HG03025 (cell line): ENCODE measurements around the gene MKKS.

Experiments used
- ATAC-seq: cut with Tn5 transposase; IDR thresholded peaks from one replicate; pipeline ENCODE4 v1.9.1; 2021; ENCODE audit warnings: mild to moderate bottlenecking, moderate library complexity; ENCODE audit not compliant: unreplicated experiment, low FRiP score

Gene MKKS

GRCh38 chr20:10453241-10453640, 19.2 kb upstream of the MKKS start:
- peak; percentile 88 for ATAC-seq

GRCh38 chr20:10449270-10449669, 15.2 kb upstream of the MKKS start:
- ATAC-seq = no peak

DNA sequence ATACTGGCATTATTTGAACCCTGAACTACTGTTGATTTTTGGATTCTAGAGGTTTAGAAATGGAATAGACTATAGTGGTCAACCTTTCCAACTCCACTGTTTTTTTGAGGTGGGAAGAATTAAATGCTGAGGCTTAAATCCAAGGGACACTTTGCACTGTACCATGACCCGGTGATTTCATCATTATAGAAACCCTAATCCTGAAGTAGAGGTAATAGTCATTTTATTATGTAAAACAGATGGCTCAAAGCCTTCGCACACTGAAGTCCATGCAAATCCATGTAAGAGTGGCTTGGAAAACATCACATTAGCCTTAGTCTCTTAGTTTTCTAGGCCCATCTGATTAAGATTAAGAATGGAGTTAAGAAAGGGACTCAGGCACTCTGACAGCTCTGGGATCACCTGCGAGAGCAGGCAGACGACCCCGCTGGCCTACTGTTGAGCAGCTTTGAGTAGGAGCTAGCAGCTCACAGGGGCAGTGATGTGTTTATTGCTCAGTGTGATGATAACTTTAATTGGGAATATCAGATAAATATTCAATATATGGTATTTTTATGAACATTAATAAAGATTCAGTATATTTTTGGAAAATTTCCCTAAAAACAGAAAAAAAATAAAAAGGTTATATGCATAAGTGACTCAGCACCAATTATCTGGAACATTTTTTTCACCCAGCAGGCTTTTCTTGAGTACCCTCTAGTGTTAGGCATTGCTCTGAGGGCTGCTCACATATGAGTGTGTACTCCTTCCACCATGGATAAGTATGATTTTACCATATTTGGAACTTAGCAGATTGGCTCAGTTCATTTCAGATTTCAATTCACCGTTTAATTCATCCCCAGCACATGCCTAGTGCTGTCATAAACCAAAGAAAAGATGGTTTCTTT, 14.5 kb upstream of the MKKS start:
- ATAC-seq = no peak

- ATAC-seq = peak; percentile 94
These were observed 13.0 kb upstream of the MKKS start for GRCh38 chr20:10447028-10447427.

- no peak for ATAC-seq
These were observed 11.7 kb upstream of the MKKS start for GRCh38 chr20:10445758-10446157.

DNA sequence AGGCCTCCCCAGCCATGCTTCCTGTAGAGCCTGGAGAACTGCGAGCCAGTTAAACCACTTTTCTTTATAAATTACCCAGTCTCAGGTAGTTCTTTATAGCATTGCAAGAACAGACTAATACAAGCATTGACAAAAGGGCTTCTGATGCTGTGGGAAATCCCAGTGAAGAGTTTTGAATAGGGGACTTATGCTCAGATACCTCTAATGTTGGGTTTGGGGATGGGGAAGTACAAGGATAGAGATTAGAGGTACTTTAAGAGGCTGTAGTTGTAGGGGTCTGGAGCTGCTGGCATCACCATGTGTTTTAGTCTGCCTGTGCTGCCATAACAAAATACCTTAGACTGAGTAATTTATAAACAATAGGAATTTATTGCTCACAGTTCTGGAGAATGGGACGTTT, 9.9 kb upstream of the MKKS start:
- no peak for ATAC-seq

DNA sequence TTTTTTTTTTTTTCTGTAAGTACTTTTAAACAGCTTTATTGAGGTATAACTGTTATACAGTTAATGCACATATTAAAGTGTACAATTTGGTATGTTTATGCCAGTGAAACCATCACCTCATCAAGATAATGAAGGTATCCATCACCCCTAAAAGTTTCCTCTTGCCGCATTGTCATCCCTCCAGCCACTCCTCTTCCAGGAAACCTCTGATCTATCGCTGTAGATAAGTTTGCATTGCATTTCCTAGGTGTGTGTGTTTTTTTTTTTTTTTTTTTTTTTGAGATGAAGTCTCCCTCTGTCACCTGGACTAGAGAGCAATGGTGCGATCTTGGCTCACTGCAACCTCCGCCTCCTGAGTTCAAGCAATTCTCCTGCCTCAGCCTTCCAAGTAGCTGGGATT, 4.2 kb upstream of the MKKS start:
- ATAC-seq = no peak

DNA sequence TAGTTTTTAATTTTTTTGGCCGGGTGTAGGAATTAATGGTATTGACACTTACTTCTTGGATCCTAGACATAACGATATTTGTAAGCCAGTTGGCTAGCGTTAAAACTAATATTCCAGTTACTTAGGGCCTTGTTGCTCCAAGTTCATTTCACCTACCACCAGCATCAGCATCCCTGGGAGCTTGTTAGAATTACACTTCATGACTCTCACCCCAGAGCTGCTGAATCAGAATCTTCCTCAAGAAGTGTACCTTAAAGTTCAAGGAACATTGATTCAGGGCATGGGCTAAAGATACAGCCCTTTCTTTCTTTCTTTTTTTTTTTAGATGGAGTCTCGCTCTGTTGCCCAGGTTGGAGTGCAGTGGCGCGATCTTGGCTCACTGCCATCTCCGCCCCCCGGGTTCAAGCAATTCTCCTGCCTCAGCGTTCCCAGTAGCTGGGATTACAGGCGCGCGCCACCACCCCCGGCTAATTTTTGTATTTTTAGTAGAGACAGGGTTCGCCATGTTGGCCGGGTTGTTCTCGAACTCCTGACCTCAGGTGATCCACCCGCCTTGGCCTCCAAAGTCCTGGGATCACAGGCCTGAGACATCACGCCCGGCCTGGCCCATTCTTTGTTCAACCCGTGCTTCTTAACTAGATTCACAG, 2.2 kb upstream of the MKKS start:
- ATAC-seq = no peak

DNA sequence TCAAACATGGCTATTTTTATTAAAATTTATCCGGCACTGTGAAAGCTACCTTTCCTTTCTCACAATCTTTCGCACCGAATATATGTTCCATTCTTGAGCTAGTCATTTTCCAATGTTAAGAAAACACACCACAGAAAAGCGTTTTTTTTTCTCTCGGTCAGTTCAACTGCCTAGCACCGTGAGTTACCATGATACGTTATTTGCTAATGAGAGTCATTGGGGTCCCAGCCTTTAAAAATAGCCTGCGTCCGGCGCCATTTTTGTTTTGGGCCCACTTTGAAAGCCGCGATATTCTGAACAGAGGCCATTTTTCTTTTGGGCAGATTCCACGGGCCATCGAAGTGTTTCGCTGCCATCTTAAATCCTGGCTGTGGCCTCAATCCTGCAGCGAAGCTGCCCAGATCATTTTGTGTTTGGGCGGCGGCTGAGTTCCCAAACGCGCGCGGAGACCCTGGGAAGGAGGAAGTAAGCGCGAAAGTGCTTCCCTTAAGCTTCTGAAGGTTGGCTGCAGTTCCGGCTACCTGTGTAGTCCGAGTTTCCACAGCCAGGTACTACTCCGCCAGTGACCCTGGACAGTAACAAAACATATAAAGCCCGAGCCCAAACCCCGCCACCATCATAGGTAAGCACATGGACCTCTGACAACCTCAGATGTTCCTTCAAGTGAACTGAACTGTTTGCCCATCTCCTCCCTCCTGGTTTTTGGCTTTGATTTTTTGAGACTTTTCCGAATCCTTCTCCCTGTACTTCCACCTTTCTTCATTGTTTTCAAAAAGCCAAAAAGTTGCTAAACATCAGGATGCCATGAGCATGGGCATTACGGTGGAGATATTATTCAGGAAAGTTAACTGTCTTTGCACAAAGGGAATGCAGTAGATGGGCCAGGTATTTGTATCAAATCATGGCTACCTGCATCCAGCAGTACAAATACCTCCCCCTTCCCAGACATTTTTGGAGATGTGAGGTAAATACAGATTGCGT, 1.1 kb upstream of the MKKS start, which contains the start of gene SLX4IP:
Gene SLX4IP, plus strand, starts transcription at position 474 of the 981 bp plus-strand sequence. CDS start 22,900 bp downstream, outside the sequence.
- peak; percentile 48 for ATAC-seq

GRCh38 chr20:10434467-10434831, 427 bp upstream of the MKKS start:
- peak; percentile 46 for ATAC-seq

- ATAC-seq = no peak
These were observed 904 bp downstream of the MKKS start for GRCh38 chr20:10433014-10433622.

DNA sequence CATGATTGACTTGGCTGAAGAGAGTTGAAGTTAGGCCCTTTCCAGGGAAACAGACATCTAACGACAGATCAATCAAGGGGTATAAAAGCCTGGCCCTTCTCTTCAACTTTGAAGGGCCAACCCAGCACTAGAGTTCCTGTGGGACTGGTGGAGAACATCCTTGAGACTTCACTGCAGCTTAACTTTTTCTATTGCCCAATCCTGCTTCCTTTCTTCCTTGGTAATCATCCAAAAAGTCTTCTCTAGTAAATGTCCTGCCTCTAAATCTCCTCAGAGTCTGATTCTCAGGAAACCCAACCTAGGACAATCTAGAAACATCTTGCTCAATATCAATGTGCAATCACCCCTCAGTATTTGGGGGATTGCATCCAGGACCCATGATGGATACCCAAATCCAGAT, 1.9 kb downstream of the MKKS start:
- ATAC-seq = no peak

DNA sequence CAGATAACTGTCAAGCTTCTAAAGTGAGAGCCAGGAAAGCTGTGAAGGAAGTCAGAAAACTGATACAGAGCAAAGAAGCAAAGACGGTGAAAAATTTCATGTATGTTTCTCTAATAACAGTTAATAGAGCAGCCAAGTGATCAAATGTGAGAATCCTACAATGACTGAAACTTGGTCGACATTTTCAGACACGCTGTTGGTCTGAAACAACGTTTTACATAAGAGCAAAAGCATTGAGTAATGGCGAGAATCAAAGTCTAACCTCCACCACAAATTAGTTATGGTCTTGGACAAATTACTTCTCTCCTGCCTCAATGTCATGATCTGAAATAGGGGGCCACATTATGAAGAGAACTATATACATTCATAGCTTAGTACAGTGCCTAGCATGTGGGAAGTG, 3.3 kb downstream of the MKKS start:
- ATAC-seq = no peak

- ATAC-seq = no peak
These were observed 4.0 kb downstream of the MKKS start for GRCh38 chr20:10430000-10430466.

GRCh38 chr20:10429443-10429981, 4.5 kb downstream of the MKKS start:
- no peak for ATAC-seq

DNA sequence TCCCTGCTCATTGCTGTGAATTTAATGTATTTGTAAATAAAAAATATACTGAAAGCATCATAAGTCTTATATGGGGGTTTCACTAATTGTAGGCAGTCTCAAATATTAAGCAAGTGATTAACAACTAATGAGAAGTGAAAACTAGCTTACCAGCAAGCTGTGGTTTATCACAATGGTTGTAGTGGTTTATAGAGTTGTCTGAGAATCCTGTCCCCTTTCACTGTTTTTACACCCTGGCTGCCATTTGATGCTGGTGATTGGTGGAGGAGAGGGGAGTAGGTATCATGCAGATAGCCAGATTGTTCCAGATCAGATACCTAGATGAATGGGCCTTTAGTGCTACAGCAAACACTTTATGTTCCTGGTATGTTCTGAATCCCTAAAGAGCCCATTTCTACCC, 6.0 kb downstream of the MKKS start:
- ATAC-seq = no peak

DNA sequence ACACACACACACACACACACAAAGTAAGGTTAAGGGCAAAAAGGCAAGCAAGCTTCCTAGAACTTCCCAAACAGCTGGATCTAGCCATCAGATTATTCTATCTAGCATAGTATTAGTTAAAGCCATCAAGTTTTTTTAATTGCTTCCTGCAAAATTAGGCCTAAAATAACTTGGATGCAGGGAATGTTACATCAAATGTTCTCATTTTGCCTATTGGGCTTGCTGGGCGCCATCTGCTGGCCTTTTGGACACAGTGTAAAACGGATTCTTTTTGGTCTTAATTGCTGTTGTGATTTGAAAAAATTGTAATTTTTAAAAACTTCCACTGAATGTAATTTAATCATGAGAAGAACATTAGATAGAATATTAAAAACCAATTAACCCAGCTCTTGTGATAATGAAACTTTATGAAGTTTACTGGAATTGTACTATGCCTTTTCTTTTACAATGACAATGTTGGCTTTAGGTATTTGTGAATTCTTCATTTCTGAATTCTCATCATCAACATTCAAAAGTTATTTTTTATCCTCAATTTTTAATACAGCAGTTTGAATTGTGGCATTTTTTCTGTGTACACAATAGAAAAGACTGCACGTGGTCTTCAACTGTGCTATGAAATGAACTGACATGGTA, 6.8 kb downstream of the MKKS start:
- no peak for ATAC-seq

GRCh38 chr20:10423735-10424134, 10.3 kb downstream of the MKKS start:
- ATAC-seq = no peak

DNA sequence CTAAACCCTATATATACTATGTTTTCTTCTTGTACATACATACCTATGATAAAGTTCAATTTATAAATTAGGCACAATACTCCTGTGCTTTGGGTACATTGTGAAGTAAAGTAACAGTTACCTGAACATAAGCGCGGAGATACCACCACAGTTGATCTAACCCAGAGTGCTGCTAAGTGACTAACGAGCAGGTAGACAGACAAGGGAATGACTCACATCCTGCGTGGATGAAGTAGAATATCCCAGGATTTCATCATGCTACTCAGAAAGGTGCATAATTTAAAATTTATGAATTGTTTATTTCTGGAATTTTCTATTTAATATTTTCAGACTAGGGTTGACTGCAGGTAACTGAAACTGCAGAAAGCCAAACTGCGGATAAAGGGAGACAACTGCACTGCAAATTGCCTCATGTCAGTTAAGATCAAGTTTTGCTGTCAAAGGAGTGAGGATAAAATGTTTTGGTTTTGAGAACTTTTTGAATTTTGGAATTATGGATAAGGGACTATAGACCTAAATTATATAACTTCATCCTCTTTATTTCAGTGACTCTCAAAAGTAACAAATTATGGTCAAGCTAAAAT, 14.4 kb downstream of the MKKS start:
- ATAC-seq = no peak
